Pulmonary artery endothelial cell (primary cell): ENCODE results near the gene MYO9B. TPM values are rescaled to one million over a fixed set of nuclear protein-coding genes. Genes with fewer than 3 reads are reported as not detected.

Experiments
- DNase-seq: peaks from one replicate; pipeline ENCODE4 v3.0.0-alpha.2; 2011; ENCODE audit warnings: low read depth, low spot score
- total RNA-seq: library from RNA; depleted of rRNA; stranded (reverse); fragments of >200 nt; gene quantifications from 2 replicates; pipeline ENCODE4 v1.2.3, GENCODE V29; 2014

The MYO9B gene, protein sequence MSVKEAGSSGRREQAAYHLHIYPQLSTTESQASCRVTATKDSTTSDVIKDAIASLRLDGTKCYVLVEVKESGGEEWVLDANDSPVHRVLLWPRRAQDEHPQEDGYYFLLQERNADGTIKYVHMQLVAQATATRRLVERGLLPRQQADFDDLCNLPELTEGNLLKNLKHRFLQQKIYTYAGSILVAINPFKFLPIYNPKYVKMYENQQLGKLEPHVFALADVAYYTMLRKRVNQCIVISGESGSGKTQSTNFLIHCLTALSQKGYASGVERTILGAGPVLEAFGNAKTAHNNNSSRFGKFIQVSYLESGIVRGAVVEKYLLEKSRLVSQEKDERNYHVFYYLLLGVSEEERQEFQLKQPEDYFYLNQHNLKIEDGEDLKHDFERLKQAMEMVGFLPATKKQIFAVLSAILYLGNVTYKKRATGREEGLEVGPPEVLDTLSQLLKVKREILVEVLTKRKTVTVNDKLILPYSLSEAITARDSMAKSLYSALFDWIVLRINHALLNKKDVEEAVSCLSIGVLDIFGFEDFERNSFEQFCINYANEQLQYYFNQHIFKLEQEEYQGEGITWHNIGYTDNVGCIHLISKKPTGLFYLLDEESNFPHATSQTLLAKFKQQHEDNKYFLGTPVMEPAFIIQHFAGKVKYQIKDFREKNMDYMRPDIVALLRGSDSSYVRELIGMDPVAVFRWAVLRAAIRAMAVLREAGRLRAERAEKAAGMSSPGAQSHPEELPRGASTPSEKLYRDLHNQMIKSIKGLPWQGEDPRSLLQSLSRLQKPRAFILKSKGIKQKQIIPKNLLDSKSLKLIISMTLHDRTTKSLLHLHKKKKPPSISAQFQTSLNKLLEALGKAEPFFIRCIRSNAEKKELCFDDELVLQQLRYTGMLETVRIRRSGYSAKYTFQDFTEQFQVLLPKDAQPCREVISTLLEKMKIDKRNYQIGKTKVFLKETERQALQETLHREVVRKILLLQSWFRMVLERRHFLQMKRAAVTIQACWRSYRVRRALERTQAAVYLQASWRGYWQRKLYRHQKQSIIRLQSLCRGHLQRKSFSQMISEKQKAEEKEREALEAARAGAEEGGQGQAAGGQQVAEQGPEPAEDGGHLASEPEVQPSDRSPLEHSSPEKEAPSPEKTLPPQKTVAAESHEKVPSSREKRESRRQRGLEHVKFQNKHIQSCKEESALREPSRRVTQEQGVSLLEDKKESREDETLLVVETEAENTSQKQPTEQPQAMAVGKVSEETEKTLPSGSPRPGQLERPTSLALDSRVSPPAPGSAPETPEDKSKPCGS (N-terminal part only)
- total RNA-seq, result 48.1 and 55.4 TPM in 2 replicates

DNA sequence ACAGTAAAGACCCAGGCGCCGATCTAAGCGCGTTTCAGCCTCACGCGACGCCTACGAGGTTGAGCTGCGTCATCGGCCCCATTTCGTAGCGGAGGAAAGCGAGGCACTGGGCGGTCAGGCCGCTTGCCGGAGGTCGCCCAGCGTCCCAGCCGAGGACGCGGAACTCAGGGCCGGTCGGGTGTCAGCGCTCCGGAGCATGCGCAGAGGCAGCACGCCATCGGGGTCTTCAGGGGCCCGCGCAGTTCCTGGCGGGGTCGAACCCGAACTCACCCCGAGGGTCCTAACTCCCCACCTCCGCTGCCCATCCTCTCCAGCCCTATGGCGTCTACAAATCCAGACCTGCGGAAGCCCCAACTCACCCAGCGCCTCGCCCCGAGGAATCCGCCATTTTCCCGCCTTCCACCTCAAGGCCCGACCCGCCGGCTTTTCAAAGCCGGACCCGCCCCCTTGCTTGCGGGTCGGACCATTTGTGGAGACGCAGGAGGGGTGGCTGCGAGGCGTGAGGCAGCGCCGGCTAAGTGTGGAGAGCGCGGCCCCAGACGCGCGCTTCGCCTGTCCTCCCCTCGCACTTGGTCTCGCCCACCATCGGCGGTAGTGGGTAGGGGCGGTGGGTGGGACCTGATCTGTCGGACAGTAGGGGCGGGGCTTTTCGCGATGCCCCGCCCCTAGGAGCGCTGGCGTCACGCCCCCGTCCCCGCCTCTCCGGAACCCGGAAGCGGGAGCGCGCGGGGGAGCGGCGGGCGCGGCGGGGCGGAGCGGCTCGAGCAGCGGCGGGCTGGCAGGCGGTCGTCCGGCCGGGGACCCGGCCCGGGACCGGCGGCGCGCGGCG is at the start of gene MYO9B, which contains the start of gene HAUS8:
MYO9B (plus strand) TSS at position 743 of the 829 bp plus-strand sequence. CDS start 25,941 bp downstream, outside the sequence.
HAUS8 (minus strand) TSS at position 418 of the 829 bp plus-strand sequence; CDS start at position 388, 30 bp downstream.
- DNase-seq, result peak; percentile 99

DNA sequence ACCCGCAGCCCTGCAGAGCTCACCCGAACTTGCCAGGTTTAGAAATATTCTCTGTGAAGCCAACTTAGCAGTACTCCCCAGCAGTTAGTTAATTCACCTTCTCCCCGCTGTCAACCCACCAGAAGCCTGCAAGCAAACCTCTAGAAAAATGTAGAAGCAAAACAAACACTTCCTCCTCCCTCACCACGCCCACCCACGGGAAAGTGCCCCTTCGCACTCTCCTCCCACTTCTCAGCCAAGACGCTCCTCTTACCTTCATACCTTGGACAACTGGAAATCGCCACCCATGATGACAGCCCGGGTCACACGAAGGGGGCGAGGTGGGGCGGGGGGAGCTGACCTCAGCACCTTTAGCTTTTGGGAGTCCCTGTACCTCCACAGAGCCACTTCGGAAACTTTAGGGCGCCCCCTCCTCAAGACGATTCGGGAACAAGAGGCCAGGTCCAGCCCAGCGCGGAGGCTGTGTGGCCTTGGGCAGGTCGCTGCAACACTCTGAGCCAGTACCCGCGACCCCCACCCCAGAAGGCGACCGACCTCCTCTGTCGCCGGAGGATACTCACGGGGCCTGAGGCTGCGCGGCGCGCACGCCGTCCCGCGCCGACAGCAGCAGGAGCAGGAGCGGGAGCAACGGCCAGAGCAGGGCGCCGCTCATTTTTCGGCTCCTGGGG is 49.5 kb upstream of the MYO9B start:
- no peak for DNase-seq

DNA sequence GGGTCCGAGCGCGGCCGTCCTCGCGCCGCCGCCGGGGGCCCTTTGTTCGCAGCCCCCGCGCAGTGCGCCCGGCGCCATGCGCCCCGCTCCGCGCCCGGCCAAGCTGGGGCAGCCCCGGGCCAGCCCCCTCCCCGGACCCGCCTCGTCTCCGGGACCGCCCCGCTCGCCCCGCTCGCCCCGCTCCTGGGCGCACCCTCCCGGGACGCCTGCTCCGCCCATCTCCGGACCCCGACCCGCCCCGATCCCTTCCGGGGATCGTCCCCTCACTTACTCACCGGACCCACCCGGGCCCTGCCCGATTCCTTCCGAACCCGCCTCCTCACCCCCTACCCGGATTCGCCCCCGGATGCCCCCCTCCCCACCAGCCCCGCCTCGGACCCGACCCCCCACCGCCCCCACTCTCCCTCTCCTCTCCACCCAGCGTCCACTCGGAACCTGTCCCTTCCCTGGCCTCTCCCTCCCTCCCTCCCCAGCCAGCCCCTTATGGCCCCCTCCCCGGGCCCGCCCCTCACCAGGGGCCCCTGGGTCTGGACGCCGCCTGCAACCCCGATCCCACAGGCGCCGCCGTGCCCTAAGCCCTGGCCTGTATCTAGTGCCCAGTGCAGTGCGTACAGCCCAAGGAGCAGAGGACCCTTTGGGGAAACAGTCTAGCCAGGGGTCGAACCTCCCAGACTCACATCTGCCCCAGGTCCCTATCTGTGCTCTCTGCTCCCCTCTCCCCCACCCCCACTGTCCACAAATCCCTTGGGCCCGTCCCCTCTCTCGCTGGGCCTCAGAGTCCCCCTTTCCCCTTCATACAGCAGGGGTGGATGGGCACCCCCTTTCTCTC is 48.7 kb upstream of the MYO9B start, which contains the start of gene CPAMD8:
CPAMD8 (minus strand) TSS at position 105 of the 829 bp plus-strand sequence. CDS start 168 bp downstream, outside the sequence.
- no peak for DNase-seq

DNA sequence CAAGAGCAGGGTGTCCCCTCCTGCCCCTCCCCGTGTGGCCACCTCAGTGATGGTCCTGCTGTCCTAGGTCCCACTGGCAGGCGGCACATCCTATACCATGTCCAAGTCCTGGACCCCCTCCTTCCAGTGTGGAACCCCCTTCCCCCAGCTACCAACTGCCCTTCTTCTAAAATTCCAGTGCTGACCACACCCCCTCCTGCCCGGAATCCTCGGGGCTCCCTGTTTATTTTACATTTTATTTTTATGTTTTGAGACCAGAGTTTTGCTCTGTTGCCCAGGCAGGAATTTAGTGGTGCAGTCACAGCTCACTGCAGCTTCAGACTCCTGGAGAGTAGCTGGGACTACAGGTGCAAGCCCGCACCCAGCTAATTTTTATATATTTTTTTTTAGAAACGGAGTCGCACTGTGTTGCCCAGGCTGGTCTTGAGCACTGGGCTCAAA is 48.0 kb upstream of the MYO9B start:
- no peak for DNase-seq

DNA sequence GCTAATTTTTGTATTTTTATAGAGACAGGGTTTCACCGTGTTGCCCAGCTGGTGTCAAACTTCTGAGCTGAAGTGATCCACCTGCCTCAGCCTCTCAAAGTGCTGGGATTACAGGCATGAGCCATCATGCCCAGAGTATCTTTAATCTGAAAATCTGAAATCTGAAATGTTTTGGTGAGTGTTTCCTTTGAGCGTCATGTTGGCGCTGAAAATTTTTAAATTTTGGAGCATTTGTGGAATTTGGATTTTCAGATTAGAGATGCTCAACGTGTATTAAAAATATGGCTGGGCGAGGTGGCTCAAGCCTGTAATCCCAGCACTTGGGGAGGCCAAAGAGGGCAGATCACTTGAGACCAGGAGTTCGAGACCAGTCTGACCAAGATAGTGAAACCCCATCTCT is 43.8 kb upstream of the MYO9B start:
- no peak for DNase-seq

DNA sequence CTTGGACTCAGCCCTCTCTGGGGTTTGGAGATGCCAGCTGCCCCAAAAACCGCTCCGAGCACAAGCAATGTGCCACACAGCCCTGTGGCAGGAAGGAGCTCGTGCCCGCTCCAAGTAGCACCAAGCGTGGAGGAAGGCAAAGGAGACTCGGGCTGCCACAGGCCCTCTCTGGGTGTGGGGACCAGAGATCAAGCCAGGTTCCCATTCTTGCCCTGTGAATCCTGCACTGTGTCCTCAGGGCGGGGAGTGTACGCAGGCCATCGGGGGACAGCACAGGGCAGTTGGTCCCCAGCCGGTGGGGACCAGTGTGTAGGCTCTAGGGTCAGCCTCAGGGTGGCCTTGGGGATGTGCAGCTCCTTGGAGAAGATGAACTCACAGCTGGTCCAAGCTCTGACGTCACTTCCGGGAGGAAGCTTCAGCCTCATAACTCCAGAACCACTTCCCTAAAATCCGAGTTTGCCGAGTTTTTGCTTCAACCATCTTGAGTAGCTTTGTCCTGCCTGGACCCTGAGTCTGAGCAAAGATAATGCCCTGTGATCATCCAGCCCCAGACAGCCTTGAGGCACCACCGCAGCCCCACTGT is 39.6 kb upstream of the MYO9B start:
- no peak for DNase-seq

DNA sequence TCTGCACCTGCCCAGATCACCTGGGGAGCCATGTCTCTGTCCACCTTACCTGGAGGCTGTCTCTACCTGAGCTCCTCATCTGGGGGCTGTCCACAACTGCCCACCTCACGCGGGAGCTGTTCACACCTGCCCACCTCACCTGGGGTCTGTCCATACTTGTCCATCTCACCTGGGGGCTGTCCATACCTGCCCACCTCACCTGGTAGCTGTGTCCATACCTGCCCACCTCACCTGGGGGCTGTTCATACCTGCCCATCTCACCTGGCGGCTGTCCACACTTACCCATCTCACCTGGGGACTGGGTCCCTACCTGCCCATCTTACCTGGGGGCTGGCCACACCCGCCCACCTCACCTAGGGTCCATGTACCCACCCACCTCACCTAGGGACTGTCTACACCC is 38.9 kb upstream of the MYO9B start:
- no peak for DNase-seq

DNA sequence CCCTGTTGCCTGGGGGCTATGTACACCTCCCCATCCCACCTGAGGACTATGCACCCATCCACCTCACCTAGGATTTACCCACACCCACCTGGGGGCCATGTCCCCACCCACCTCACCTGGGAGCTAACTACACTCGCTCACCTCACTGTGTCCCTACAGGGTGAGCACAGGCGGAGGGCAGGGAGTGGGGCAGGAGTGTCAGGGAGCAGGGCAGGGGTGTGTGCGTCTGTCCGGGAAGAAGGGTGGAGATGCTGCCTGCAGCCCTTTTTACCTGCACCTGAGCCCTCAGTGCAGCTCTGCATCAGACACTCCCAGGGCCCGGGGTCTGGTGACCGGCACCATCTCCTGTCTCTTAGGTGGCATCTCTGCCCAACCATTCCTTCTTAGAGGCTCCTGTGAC is 38.4 kb upstream of the MYO9B start:
- DNase-seq, result no peak

DNA sequence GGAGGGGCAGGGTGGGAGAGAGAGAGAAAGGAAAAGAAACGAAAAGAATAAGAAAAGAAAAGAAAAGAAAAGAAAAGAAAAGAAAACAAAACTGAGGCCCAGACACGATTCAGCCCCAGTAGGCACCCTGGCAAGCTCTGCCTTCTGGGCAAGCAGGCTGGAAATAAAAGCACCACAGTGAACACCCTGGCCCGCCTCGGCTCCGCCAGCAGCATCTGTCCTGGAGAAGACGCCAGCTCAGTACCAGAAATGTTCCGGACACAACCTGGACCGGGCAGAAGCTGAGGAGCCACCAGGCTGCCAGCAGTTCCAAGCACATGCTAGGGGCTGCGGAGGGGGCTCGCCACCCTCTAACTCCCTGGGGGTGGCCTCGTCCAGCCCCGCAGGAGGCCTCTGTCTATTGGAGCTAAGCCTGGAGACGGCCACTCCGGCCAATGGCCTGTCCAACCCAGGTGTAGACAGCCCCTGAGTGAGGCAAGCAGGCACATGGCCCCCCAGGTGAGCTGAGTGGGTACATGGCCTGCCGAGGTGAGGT is 37.5 kb upstream of the MYO9B start:
- no peak for DNase-seq

DNA sequence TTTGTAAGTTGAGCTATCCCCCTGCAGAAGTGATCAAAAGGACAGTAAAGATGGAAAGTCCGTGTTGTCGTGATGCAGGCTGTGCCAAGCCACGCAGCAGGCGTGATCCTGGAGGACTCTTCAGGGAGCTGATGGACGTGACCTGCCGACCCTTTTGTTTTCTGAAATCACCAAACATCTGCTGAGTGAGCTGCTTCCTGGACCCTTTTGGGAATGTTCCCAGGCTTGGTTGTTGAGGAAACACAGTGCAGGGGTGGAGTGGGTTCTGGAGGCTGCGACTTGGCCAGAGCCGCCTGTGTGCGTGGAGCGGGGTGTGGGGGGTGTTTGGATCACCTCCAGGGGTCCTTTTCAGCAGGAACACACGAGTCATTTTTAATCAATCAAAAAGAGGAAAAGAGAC is 33.6 kb upstream of the MYO9B start:
- peak; percentile 19 for DNase-seq

DNA sequence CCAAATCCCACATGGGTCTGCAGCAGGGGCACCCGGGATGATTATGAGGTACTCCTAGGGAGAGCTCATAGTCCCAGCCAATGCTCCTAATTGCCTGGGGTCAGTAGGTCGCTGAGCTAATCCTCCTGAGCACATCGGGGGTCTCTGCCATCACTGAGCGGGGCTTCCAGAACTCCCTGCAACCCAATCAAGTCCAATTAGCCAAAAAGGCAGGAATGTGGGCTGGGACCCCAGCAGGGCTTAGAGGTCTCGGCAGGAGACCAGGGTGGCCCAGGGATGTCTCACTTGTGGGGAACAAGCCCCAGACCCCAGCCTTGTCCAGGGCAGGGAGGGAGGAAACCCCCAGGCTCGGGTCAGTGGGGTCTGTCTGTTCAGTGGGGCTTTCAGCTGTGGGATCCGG is 31.8 kb upstream of the MYO9B start:
- DNase-seq, result no peak

DNA sequence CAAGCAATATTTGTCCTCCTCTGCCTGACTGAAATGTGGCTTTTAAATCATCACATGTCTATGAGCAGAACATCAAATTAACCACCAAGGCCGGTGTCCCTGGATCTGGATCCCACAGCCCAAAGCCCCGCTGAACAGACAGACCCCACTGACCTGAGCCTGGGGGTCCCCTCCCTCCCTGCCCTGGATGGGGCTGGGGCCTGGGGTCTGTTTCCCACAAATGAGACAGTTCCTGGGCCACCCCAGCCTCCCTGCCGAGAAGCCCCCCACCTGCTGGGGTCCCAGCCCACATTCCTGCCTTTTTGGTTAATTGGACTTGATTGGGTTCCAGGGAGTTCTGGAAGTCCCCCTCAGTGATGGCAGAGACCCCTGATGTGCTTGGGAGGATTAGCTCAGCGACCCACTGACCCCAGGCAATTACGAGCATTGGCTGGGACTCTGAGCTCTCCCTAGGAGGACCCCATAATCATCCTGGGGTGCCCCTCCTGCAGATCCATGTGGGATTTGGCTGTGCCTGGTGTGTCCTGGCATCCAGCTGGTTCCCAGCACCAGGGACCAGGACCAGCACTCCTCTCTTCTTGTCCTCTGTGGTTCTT is 29.6 kb upstream of the MYO9B start:
- DNase-seq, result no peak

DNA sequence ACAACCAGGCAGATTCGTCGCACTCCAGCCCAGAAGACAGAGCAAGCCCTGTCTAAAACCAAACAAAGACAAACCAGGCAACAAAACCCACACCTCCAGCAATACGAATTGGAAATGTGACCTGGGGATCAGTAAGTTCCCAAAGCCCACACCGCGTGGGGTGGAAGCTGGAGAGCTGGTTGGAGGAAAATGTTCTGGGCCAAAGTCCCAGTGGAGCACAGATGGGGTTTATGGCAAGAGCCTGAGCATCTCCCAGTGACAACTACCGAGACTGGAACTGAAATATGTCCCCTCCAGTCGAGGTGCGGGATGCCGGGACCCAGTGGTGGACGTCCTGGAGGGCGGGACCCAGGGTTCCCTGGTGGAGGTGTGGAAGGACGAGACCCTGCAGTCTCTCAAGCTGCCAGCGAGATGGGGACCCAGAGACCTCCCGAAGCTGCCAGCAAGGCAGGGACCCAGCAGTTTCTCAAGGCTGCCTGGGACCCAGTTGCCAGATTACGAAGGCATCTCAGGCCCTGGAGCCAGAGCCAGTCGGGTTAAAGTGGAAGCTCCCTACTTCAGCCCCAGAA is 26.6 kb upstream of the MYO9B start:
- no peak for DNase-seq

DNA sequence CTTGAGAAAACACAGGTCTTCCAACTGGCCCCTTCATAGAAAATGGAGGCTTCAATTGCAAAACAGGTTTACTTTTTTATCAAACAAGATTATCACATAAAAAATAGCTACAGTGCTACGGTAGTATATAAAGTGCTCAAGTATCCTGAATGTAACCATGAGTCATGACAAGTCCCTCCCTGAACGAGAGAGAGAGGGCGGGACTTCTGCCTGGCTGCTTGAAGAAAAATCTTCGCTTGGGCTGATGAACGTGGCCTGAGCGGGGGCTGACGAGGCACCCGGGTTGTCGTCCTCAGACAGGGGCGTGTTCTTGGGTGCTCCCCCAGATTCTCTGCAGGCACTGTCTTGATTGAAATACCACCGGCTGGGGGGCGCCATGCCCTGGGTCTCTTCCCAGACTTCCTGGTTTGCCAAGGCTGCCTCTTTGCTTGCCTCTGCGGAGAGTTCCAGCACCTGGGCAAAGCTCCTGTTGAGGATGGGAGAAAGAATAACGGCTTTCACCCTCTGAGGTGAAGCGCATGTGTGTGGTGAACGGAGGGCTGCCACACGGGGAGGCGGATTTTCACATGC is 25.8 kb upstream of the MYO9B start:
- DNase-seq, result no peak

DNA sequence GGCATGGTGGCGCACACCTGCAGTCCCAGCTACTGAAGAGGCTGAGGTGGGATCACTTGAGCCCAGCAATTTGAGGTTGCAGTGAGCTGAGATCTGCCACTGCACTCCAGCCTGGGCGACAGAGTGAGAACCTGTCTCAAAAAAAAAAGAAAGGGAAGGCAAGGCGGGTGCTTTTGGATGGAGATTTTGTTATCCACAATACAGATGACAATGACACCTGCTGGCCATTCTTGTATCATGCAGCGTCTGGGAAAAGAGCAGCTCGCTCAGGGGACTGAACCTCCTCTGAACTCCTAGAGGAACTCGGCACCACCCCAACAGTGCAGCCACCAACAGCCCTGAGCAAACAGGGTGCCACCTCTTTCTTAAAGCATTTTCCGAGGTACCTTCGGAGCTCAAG is 23.1 kb upstream of the MYO9B start:
- no peak for DNase-seq

DNA sequence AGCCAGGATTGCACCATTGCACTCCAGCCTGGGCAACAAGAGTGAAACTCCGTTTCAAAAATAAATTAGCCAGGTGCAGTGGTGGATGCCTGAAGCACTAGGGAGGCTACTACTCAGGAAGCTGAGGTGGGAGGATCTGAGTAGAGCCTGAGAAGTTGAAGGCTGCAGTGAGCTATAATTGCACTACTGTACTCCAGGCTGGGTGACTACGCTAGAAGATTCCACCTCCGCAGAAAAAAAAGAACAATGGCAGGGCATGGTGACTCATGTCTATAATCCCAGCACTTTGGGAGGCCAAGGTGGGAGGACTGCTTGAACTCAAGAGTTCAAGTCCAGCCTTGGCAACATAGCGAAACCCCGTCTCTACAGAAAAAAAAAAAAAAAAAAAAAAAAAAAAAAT is 20.8 kb upstream of the MYO9B start:
- DNase-seq, result no peak

DNA sequence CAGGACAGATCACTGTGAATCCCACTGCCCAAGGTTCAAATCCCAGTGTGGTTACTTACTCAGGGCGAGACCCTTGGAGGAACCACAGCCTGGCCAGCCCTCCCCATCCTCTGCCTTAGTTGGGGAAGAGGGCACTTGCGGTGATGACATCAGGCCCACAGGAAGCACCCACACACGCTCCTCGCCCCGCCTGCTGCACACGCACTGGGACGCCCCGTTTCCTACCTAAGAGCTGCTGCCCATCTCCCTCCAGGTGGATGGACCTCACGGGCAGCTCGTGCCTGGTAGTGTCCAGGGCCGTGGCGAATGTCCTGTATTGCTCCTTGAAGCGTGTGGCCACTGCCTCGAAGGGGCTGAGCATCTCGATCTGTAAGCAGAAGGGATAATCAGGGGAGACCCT is 19.9 kb upstream of the MYO9B start:
- DNase-seq, result no peak
